ENCODE data around the gene SPIRE1.

SPIRE1 gene

DNA sequence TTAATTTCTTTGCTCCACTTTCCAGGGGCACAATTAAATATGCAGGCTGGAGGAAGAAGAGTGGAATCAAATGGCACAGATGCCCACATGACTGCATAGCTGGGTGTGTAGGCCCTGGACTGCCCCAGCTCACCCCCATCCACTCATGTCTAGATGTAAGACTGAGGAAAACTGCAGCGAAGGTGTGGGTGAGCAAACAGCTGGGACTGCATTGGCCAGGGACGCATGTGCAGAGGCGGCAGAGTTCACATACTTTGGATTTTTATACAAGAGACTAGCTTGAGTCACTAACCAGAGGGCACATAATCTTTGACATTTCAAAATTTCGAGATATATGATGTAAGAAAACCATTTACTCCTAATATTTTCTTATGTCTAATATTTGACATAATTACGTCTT, 60.1 kb downstream of the SPIRE1 start:
- TF ChIP-seq, protein P1, sequence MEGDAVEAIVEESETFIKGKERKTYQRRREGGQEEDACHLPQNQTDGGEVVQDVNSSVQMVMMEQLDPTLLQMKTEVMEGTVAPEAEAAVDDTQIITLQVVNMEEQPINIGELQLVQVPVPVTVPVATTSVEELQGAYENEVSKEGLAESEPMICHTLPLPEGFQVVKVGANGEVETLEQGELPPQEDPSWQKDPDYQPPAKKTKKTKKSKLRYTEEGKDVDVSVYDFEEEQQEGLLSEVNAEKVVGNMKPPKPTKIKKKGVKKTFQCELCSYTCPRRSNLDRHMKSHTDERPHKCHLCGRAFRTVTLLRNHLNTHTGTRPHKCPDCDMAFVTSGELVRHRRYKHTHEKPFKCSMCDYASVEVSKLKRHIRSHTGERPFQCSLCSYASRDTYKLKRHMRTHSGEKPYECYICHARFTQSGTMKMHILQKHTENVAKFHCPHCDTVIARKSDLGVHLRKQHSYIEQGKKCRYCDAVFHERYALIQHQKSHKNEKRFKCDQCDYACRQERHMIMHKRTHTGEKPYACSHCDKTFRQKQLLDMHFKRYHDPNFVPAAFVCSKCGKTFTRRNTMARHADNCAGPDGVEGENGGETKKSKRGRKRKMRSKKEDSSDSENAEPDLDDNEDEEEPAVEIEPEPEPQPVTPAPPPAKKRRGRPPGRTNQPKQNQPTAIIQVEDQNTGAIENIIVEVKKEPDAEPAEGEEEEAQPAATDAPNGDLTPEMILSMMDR (IDR thresholded peaks at IDR 0.05; ENCODE audit: low read depth, low read length) = no peak
- H3K4me3 ChIP-seq (ENCODE audit: low read depth, low read length) = peak overlapping the region; percentile 5; the same call in 1 of the 2 replicates

GRCh38 chr18:12595571-12596255, 62.2 kb downstream of the SPIRE1 start:
- no peak overlapping the region for H3K4me3 ChIP-seq (ENCODE audit: low read depth, low read length)
- TF ChIP-seq, protein P1 (IDR thresholded peaks at IDR 0.05; ENCODE audit: low read depth, low read length) = no peak

- TF ChIP-seq, protein P1 (IDR thresholded peaks at IDR 0.05; ENCODE audit: low read depth, low read length) = no peak
- H3K4me3 ChIP-seq (ENCODE audit: low read depth, low read length) = no peak overlapping the region
Observed at GRCh38 chr18:12593866-12594265, 64.0 kb downstream of the SPIRE1 start.

GRCh38 chr18:12592597-12593127, 65.2 kb downstream of the SPIRE1 start:
- no peak overlapping the region for H3K4me3 ChIP-seq (ENCODE audit: low read depth, low read length)
- TF ChIP-seq, protein P1 (IDR thresholded peaks at IDR 0.05; ENCODE audit: low read depth, low read length) = no peak

GRCh38 chr18:12589448-12589847, 68.5 kb downstream of the SPIRE1 start:
- TF ChIP-seq, protein P1 (IDR thresholded peaks at IDR 0.05; ENCODE audit: low read depth, low read length) = no peak
- no peak overlapping the region for H3K4me3 ChIP-seq (ENCODE audit: low read depth, low read length)

- no peak overlapping the region for H3K4me3 ChIP-seq (ENCODE audit: low read depth, low read length)
- TF ChIP-seq, protein P1 (IDR thresholded peaks at IDR 0.05; ENCODE audit: low read depth, low read length) = no peak
Observed at GRCh38 chr18:12586956-12587355, 71.0 kb downstream of the SPIRE1 start.

- no peak overlapping the region for H3K4me3 ChIP-seq (ENCODE audit: low read depth, low read length)
- TF ChIP-seq, protein P1 (IDR thresholded peaks at IDR 0.05; ENCODE audit: low read depth, low read length) = no peak
Observed at GRCh38 chr18:12585218-12585617, 72.7 kb downstream of the SPIRE1 start.
